ENCODE data around the gene DCST1.

DNA sequence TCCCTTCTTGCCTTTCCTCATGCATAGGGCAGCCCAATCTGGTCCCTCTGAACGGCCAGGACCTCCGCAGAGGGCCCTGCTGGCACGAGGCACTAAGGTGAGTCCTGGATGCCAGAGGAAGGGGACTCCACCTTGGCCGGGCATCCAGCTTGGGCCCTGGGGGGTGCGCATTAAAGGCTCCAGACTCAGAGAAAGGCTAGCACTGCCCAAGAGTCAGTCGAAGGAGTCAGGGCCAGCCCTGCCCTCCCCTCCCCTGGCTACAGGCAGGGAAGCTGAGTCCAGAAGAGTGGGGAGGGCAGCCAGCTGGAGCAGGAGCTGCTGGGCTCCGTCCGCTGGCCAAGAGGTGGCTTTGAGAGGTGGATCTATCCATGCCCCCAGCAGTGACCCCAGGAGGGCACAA is 27.1 kb downstream of the DCST1 start:
- TF ChIP-seq CTCF (IDR thresholded peaks at IDR 0.05) (no peak), POLR2A (IDR thresholded peaks at IDR 0.05) (no peak)

Data from tibial nerve (tissue), 3 donors.